ENCODE results near the gene CAAP1.

The CAAP1 gene

GRCh38 chr9:26882154-26882553 lies 10.4 kb downstream of the CAAP1 start:
- no peak for TF ChIP-seq POLR2AphosphoS5 (IDR thresholded peaks at IDR 0.05; ENCODE audit: low read depth, low read length)
- TF ChIP-seq FOXP2 (optimal IDR thresholded peaks at IDR 0.05; ENCODE audit: borderline replicate concordance, extremely low read depth, extremely low read length, insufficient read depth), result no peak
- no peak for TF ChIP-seq TAF1 (IDR thresholded peaks at IDR 0.05; ENCODE audit: borderline replicate concordance, insufficient read depth, low read length)
- TF ChIP-seq REST (IDR thresholded peaks at IDR 0.05; ENCODE audit: insufficient read depth in 1 of 2, low read depth in 2 of 2, low read length in 2 of 2), result no peak
- no peak for TF ChIP-seq SIN3A (IDR thresholded peaks at IDR 0.05; ENCODE audit: borderline replicate concordance, insufficient read depth, low read length)

- no peak for TF ChIP-seq REST (IDR thresholded peaks at IDR 0.05; ENCODE audit: insufficient read depth in 1 of 2, low read depth in 2 of 2, low read length in 2 of 2)
Measured at GRCh38 chr9:26880262-26880661, 12.3 kb downstream of the CAAP1 start.

GRCh38 chr9:26870292-26870691 lies 22.3 kb downstream of the CAAP1 start:
- TF ChIP-seq SIN3A (IDR thresholded peaks at IDR 0.05; ENCODE audit: borderline replicate concordance, insufficient read depth, low read length) (no peak), REST (IDR thresholded peaks at IDR 0.05; ENCODE audit: insufficient read depth in 1 of 2, low read depth in 2 of 2, low read length in 2 of 2) (no peak)

GRCh38 chr9:26863074-26863473 lies 29.5 kb downstream of the CAAP1 start:
- no peak for TF ChIP-seq POLR2AphosphoS5 (IDR thresholded peaks at IDR 0.05; ENCODE audit: low read depth, low read length)
- TF ChIP-seq FOXP2 (optimal IDR thresholded peaks at IDR 0.05; ENCODE audit: borderline replicate concordance, extremely low read depth, extremely low read length, insufficient read depth), result no peak
- TF ChIP-seq TAF1 (IDR thresholded peaks at IDR 0.05; ENCODE audit: borderline replicate concordance, insufficient read depth, low read length), result no peak
- no peak for TF ChIP-seq SIN3A (IDR thresholded peaks at IDR 0.05; ENCODE audit: borderline replicate concordance, insufficient read depth, low read length)
- no peak for TF ChIP-seq REST (IDR thresholded peaks at IDR 0.05; ENCODE audit: insufficient read depth in 1 of 2, low read depth in 2 of 2, low read length in 2 of 2)

GRCh38 chr9:26856413-26857032 lies 36.1 kb downstream of the CAAP1 start:
- no peak for TF ChIP-seq TAF1 (IDR thresholded peaks at IDR 0.05; ENCODE audit: borderline replicate concordance, insufficient read depth, low read length)
- TF ChIP-seq FOXP2 (optimal IDR thresholded peaks at IDR 0.05; ENCODE audit: borderline replicate concordance, extremely low read depth, extremely low read length, insufficient read depth), result no peak
- no peak for TF ChIP-seq REST (IDR thresholded peaks at IDR 0.05; ENCODE audit: insufficient read depth in 1 of 2, low read depth in 2 of 2, low read length in 2 of 2)

All from PFSK-1 (cell line).